SK-N-SH (cell line): Measurements from ENCODE around the gene SF3B4. TPM values are rescaled to one million over a fixed set of nuclear protein-coding genes. Genes with fewer than 3 reads are reported as not detected.

ENCODE experiments used
- CTCF ChIA-PET: fragments of 300-600, 350-600 bp; formaldehyde crosslinking; extraction: SDS; loops from one replicate; lab custom pipeline; 2021; lab: Yijun Ruan, JAX
- POLR2A ChIA-PET: fragments of 350-600 bp; sonication (Branson Sonifier 250); formaldehyde crosslinking; extraction: SDS; loops from one replicate; lab custom pipeline; 2020; ENCODE audit warnings: antibody characterized with exemption, inconsistent platforms; lab: Yijun Ruan, JAX
- DNase-seq: peaks from one replicate; pipeline ENCODE4 v3.0.0; 2012
- H2AFZ ChIP-seq: fragments of 200-600 bp; sonication (generic); 2 replicates; pipeline ENCODE4 v1.8.1; 2016; ENCODE audit warnings: antibody characterized with exemption, mild to moderate bottlenecking, low read depth
- H3F3A ChIP-seq: fragments of 200-600 bp; sonication (generic); replicated peaks from 2 replicates; pipeline ENCODE3; 2016; ENCODE audit warnings: antibody characterized with exemption, mild to moderate bottlenecking; ENCODE audit not compliant: insufficient read depth
- H3K27ac ChIP-seq, 2 experiments: fragments of 200-500 bp in 1 of 2; fragments of 200-600 bp in 1 of 2; sonication (Bioruptor generic) in 1 of 2; sonication (generic), shearing (Covaris generic) in 1 of 2; 2 replicates each; pipeline versions ENCODE4 v1.5.1 to v1.6.1; 2014 to 2016; ENCODE audit warnings: low read depth in 2 of 2, inconsistent platforms in 1 of 2, low read length in 1 of 2, mild to moderate bottlenecking in 1 of 2, mixed read lengths in 1 of 2
- H3K27me3 ChIP-seq: fragments of 200-600 bp; sonication (generic), shearing (Covaris generic); 2 replicates; pipeline ENCODE4 v1.6.1; 2016; ENCODE audit warnings: mixed run types; ENCODE audit not compliant: insufficient read depth
- H3K36me3 ChIP-seq, 2 experiments: fragments of 200-500 bp in 1 of 2; fragments of 200-600 bp in 1 of 2; sonication (Bioruptor generic) in 1 of 2; sonication (generic) in 1 of 2; replicated peaks in 1 of 2; 2 replicates each; pipeline versions ENCODE3 to v1.5.1; 2014 to 2016; ENCODE audit warnings: low read length in 1 of 2, mild to moderate bottlenecking in 1 of 2; ENCODE audit not compliant: insufficient read depth in 2 of 2, control insufficient read depth in 1 of 2
- H3K4me1 ChIP-seq, 2 experiments: fragments of 200-500 bp in 1 of 2; fragments of 200-600 bp in 1 of 2; sonication (Bioruptor generic) in 1 of 2; sonication (generic), shearing (Covaris generic) in 1 of 2; 2 replicates each; pipeline versions ENCODE4 v1.5.1 to v1.6.1; 2014 to 2016; ENCODE audit warnings: low read depth in 1 of 2, low read length in 1 of 2, mixed run types in 1 of 2; ENCODE audit not compliant: insufficient read depth in 2 of 2, control insufficient read depth in 1 of 2
- H3K4me2 ChIP-seq: fragments of 200-600 bp; sonication (generic), shearing (Covaris generic); 2 replicates; pipeline ENCODE4 v1.6.1; 2017; ENCODE audit warnings: mixed run types
- H3K4me3 ChIP-seq, 2 experiments: fragments of 200-500 bp in 1 of 2; fragments of 200-600 bp in 1 of 2; sonication (Bioruptor generic) in 1 of 2; sonication (generic), shearing (Covaris generic) in 1 of 2; 2 replicates each; pipeline versions ENCODE4 v1.5.1 to v1.8.1; 2014 to 2016; ENCODE audit warnings: low read depth in 2 of 2, inconsistent platforms in 1 of 2, low read length in 1 of 2, mild to moderate bottlenecking in 1 of 2, mixed read lengths in 1 of 2, moderate library complexity in 1 of 2
- H3K79me2 ChIP-seq: fragments of 200-600 bp; sonication (generic); 2 replicates; pipeline ENCODE4 v1.8.1; 2017; ENCODE audit warnings: mild to moderate bottlenecking; ENCODE audit not compliant: insufficient read depth
- H3K9ac ChIP-seq: fragments of 200-600 bp; sonication (generic); 2 replicates; pipeline ENCODE4 v1.6.1; 2017; ENCODE audit warnings: mixed run types
- H3K9me2 ChIP-seq: fragments of 200-600 bp; sonication (generic); 2 replicates; pipeline ENCODE4 v1.6.1; 2017; ENCODE audit warnings: mixed run types
- H3K9me3 ChIP-seq: fragments of 200-600 bp; sonication (generic); 2 replicates; pipeline ENCODE4 v1.6.1; 2017; ENCODE audit warnings: mixed run types, mild to moderate bottlenecking, moderate library complexity
- H4K20me1 ChIP-seq: fragments of 200-600 bp; sonication (generic); 2 replicates; pipeline ENCODE4 v1.6.1; 2017; ENCODE audit warnings: mild to moderate bottlenecking, mixed run types; ENCODE audit not compliant: insufficient read depth
- CHD2 ChIP-seq: fragments of 150-350 bp; IDR thresholded peaks from 2 replicates; pipeline ENCODE4 v1.6.1; 2018; ENCODE audit warnings: low read length; ENCODE audit not compliant: partially characterized antibody
- ELF1 ChIP-seq: IDR thresholded peaks from 2 replicates; pipeline ENCODE4 v1.4.0; 2012
- EP300 ChIP-seq, 2 experiments: IDR thresholded peaks; 2 replicates each; pipeline versions ENCODE4 v1.4.0 to v1.6.1; 2012; ENCODE audit warnings: borderline replicate concordance in 1 of 2, low read depth in 1 of 2, low read length in 1 of 2
- EZH2phosphoT487 ChIP-seq: fragments of 200-600 bp; sonication (generic); IDR thresholded peaks from 2 replicates; pipeline ENCODE4 v1.6.1; 2017; ENCODE audit warnings: low read depth, mixed run types, mild to moderate bottlenecking, antibody characterized with exemption, moderate library complexity, borderline replicate concordance
- FOXJ3 ChIP-seq: sonication (generic); formaldehyde crosslinking; IDR thresholded peaks from 2 replicates; pipeline ENCODE4 v1.5.1; 2020; ENCODE audit warnings: mild to moderate bottlenecking, missing genetic modification reagents
- JUND ChIP-seq: IDR thresholded peaks from 2 replicates; pipeline ENCODE4 v1.4.0; 2012
- MEF2A ChIP-seq: IDR thresholded peaks from 2 replicates; pipeline ENCODE4 v1.4.0; 2012; ENCODE audit warnings: low read depth, borderline replicate concordance
- MXI1 ChIP-seq: IDR thresholded peaks from 2 replicates; pipeline ENCODE4 v1.6.1; 2012; ENCODE audit warnings: mild to moderate bottlenecking, low read depth, low read length, improper control_type of control experiment
- NFIC ChIP-seq: IDR thresholded peaks from 2 replicates; pipeline ENCODE4 v1.4.0; 2012; ENCODE audit warnings: borderline replicate concordance
- NRF1 ChIP-seq: IDR thresholded peaks from 2 replicates; pipeline ENCODE4 v1.6.1; 2012; ENCODE audit warnings: low read depth, mild to moderate bottlenecking, low read length
- POLR2AphosphoS5 ChIP-seq: IDR thresholded peaks from 2 replicates; pipeline ENCODE4 v1.6.1; 2012; ENCODE audit warnings: low read depth, low read length
- RAD21 ChIP-seq: IDR thresholded peaks from 2 replicates; pipeline ENCODE4 v1.6.1; 2012; ENCODE audit warnings: mild to moderate bottlenecking, low read length
- RXRA ChIP-seq: IDR thresholded peaks from 2 replicates; pipeline ENCODE4 v1.4.0; 2012; ENCODE audit warnings: low read depth, mild to moderate bottlenecking, borderline replicate concordance
- SIN3A ChIP-seq: IDR thresholded peaks from 2 replicates; pipeline ENCODE4 v1.6.1; 2012; ENCODE audit warnings: low read depth, mild to moderate bottlenecking, low read length, moderate library complexity, borderline replicate concordance
- TAF1 ChIP-seq: IDR thresholded peaks from 2 replicates; pipeline ENCODE4 v1.6.1; 2012; ENCODE audit warnings: low read depth, mild to moderate bottlenecking, low read length, moderate library complexity, borderline replicate concordance
- TCF12 ChIP-seq: IDR thresholded peaks from 2 replicates; pipeline ENCODE4 v1.4.0; 2012
- TEAD4 ChIP-seq: IDR thresholded peaks from 2 replicates; pipeline ENCODE4 v1.4.0; 2012; ENCODE audit warnings: mild to moderate bottlenecking, borderline replicate concordance; ENCODE audit not compliant: insufficient read depth
- WGBS: methylation state at CpG from one replicate; pipeline ENCODE4 v1.1.6; 2017; ENCODE audit warnings: low lambda C conversion rate; 5-methylcytosine and 5-hydroxymethylcytosine counted together
- polyA plus RNA-seq, 3 experiments: library from polyadenylated mRNA; depleted of rRNA; stranded (reverse); fragments of >200 nt; gene quantifications; 2 replicates each; pipeline ENCODE4 v1.2.3, GENCODE V29; 2012
- TF ChIP-seq, protein P1 (sequence below): IDR thresholded peaks from 2 replicates; pipeline ENCODE4; 2012
- TF ChIP-seq, protein P2 (sequence below): IDR thresholded peaks from 2 replicates; pipeline ENCODE4 v1.6.1; 2012; ENCODE audit warnings: mild to moderate bottlenecking, low read depth, low read length, moderate library complexity
- TF ChIP-seq, protein P3 (sequence below): fragments of 200-600 bp; sonication (generic); IDR thresholded peaks from 2 replicates; pipeline ENCODE4 v1.6.1; 2017; ENCODE audit warnings: antibody characterized with exemption, mild to moderate bottlenecking, moderate library complexity
- TF ChIP-seq, protein P4 (sequence below): IDR thresholded peaks from 2 replicates; pipeline ENCODE4 v1.4.0; 2012; ENCODE audit warnings: low read depth, borderline replicate concordance
- TF ChIP-seq, protein P5 (sequence below): fragments of 150-350 bp; IDR thresholded peaks from 2 replicates; pipeline ENCODE4 v1.6.1; 2016; ENCODE audit warnings: mild to moderate bottlenecking, low read depth, low read length

The SF3B4 gene
- polyA plus RNA-seq, 1 of the 3 experiments (the other 2 are of a cell fraction) = 54.3 TPM

DNA sequence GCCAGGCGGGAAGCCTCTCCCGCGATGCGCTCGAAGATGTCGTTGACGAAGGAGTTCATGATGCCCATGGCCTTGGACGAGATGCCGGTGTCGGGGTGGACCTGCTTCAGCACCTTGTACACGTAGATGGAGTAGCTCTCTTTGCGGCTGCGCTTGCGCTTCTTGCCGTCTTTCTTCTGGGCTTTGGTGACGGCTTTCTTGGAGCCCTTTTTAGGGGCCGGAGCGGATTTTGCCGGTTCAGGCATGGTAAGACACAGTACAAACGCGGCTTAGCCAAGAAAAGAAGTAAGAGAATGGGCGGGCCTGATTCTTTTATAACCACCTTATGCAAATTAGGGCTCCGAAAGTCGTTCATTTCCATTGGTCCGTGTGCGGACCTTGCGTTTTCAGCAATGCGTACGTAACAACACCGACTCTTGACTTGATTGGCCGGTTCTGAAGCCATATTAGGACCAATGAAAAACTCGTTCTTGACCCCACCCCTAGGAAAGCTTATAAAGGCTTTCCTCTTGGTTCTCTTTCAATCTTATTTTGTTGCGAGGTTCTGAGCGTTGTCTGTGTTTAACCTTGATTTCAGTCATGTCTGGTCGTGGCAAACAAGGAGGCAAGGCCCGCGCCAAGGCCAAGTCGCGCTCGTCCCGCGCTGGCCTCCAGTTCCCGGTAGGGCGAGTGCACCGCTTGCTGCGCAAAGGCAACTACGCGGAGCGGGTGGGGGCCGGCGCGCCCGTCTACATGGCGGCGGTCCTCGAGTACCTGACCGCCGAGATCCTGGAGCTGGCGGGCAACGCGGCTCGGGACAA is 41.0 kb downstream of the SF3B4 start:
- Histone ChIP-seq H3K4me3 (peak overlapping the region; percentile 73 to 88), H3K4me2 (peak overlapping the region; percentile 82), H3K79me2 (peaks cover 30% of the 10 kb centered on the region), H3K36me3 (no peaks in the 10 kb centered on the region), H3K4me1 (peaks cover 8 to 19% of the 10 kb centered on the region in 2 experiments; a peak in 3 of 4 replicates), H4K20me1 (peaks cover 20% of the 10 kb centered on the region; the same call in 1 of the 2 replicates), H2AFZ (no peak overlapping the region), H3K27ac (peak overlapping the region; percentile 98 to 100), H3K9me2 (no peaks in the 10 kb centered on the region), H3K27me3 (no peaks in the 10 kb centered on the region), H3K9me3 (no peaks in the 10 kb centered on the region), H3F3A (peaks cover 43% of the 10 kb centered on the region), H3K9ac (peak overlapping the region; percentile 95)
- ChIA-PET POLR2A (interaction anchor here (0.6 to 4.4 kb wide), 26 partner anchors 12 to 300 kb away, joined by 3 to 34 read pairs (median 8); partner anchors contain the start of genes BOLA1, OTUD7B, PLEKHO1 and SF3B4), CTCF (interaction anchor here (1.6 to 3.6 kb wide), 4 partner anchors 42 to 301 kb away, joined by 6 to 33 read pairs (median 10); partner anchors contain the start of gene SF3B4)
- under 1% methylated on average over 34 of the region's 62 CpGs for WGBS
- DNase-seq = peak; percentile 88
- TF ChIP-seq, protein P1, sequence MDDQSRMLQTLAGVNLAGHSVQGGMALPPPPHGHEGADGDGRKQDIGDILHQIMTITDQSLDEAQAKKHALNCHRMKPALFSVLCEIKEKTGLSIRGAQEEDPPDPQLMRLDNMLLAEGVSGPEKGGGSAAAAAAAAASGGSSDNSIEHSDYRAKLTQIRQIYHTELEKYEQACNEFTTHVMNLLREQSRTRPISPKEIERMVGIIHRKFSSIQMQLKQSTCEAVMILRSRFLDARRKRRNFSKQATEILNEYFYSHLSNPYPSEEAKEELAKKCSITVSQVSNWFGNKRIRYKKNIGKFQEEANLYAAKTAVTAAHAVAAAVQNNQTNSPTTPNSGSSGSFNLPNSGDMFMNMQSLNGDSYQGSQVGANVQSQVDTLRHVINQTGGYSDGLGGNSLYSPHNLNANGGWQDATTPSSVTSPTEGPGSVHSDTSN = peak; percentile 3; the same call in 1 of the 2 replicates
- TF ChIP-seq TEAD4 = peak; percentile 45; the same call in 1 of the 2 replicates
- TF ChIP-seq EP300 (IDR thresholded peaks at IDR 0.05; ENCODE audit: borderline replicate concordance in 1 of 2, low read depth in 1 of 2, low read length in 1 of 2) = peak in 1 of 2 experiments; percentile 30; a peak in 1 of 4 replicates
- TF ChIP-seq, protein P2, sequence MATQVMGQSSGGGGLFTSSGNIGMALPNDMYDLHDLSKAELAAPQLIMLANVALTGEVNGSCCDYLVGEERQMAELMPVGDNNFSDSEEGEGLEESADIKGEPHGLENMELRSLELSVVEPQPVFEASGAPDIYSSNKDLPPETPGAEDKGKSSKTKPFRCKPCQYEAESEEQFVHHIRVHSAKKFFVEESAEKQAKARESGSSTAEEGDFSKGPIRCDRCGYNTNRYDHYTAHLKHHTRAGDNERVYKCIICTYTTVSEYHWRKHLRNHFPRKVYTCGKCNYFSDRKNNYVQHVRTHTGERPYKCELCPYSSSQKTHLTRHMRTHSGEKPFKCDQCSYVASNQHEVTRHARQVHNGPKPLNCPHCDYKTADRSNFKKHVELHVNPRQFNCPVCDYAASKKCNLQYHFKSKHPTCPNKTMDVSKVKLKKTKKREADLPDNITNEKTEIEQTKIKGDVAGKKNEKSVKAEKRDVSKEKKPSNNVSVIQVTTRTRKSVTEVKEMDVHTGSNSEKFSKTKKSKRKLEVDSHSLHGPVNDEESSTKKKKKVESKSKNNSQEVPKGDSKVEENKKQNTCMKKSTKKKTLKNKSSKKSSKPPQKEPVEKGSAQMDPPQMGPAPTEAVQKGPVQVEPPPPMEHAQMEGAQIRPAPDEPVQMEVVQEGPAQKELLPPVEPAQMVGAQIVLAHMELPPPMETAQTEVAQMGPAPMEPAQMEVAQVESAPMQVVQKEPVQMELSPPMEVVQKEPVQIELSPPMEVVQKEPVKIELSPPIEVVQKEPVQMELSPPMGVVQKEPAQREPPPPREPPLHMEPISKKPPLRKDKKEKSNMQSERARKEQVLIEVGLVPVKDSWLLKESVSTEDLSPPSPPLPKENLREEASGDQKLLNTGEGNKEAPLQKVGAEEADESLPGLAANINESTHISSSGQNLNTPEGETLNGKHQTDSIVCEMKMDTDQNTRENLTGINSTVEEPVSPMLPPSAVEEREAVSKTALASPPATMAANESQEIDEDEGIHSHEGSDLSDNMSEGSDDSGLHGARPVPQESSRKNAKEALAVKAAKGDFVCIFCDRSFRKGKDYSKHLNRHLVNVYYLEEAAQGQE = peak; percentile 57; the same call in 1 of the 2 replicates
- TF ChIP-seq JUND = peak; percentile 8; the same call in 1 of the 2 replicates
- TF ChIP-seq ELF1 = 0 out of 2 replicates have a peak, but pooled peaks have one; percentile 5
- peak; percentile 17; the same call in 1 of the 2 replicates for TF ChIP-seq TCF12
- TF ChIP-seq EZH2phosphoT487 = no peak
- TF ChIP-seq, protein P3, sequence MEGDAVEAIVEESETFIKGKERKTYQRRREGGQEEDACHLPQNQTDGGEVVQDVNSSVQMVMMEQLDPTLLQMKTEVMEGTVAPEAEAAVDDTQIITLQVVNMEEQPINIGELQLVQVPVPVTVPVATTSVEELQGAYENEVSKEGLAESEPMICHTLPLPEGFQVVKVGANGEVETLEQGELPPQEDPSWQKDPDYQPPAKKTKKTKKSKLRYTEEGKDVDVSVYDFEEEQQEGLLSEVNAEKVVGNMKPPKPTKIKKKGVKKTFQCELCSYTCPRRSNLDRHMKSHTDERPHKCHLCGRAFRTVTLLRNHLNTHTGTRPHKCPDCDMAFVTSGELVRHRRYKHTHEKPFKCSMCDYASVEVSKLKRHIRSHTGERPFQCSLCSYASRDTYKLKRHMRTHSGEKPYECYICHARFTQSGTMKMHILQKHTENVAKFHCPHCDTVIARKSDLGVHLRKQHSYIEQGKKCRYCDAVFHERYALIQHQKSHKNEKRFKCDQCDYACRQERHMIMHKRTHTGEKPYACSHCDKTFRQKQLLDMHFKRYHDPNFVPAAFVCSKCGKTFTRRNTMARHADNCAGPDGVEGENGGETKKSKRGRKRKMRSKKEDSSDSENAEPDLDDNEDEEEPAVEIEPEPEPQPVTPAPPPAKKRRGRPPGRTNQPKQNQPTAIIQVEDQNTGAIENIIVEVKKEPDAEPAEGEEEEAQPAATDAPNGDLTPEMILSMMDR = no peak
- no peak for TF ChIP-seq MEF2A
- TF ChIP-seq, protein P4, sequence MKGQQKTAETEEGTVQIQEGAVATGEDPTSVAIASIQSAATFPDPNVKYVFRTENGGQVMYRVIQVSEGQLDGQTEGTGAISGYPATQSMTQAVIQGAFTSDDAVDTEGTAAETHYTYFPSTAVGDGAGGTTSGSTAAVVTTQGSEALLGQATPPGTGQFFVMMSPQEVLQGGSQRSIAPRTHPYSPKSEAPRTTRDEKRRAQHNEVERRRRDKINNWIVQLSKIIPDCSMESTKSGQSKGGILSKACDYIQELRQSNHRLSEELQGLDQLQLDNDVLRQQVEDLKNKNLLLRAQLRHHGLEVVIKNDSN = no peak
- TF ChIP-seq MXI1 = no peak
- TF ChIP-seq RAD21 = no peak
- TF ChIP-seq FOXJ3 (CRISPR knock-in tag) = no peak
- peak; percentile 79; the same call in 1 of the 2 replicates for TF ChIP-seq TAF1
- TF ChIP-seq CHD2 = peak; percentile 73
- peak; percentile 97 for TF ChIP-seq POLR2AphosphoS5
- TF ChIP-seq NRF1 = no peak
- TF ChIP-seq NFIC = 0 out of 2 replicates have a peak, but pooled peaks have one; percentile 7
- TF ChIP-seq SIN3A = peak; percentile 61
- TF ChIP-seq RXRA = no peak
- TF ChIP-seq, protein P5, sequence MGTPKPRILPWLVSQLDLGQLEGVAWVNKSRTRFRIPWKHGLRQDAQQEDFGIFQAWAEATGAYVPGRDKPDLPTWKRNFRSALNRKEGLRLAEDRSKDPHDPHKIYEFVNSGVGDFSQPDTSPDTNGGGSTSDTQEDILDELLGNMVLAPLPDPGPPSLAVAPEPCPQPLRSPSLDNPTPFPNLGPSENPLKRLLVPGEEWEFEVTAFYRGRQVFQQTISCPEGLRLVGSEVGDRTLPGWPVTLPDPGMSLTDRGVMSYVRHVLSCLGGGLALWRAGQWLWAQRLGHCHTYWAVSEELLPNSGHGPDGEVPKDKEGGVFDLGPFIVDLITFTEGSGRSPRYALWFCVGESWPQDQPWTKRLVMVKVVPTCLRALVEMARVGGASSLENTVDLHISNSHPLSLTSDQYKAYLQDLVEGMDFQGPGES = peak; percentile 63; the same call in 1 of the 2 replicates
